GM12875 (cell line): Measurements from ENCODE around the gene SPDL1.

Experiments
- H3K4me3 ChIP-seq: one replicate; pipeline ENCODE4 v1.5.1; 2011; ENCODE audit warnings: low read depth, low read length, control low read depth
- CTCF ChIP-seq: IDR thresholded peaks from 2 replicates; pipeline ENCODE4 v1.5.1; 2011; ENCODE audit warnings: low read depth, mild to moderate bottlenecking, control low read depth, inconsistent platforms, low read length, moderate library complexity, borderline replicate concordance; ENCODE audit not compliant: insufficient read depth

The SPDL1 gene

GRCh38 chr5:169545762-169546161 lies 37.8 kb upstream of the SPDL1 start:
- no peak overlapping the region for H3K4me3 ChIP-seq
- no peak for TF ChIP-seq CTCF

GRCh38 chr5:169546346-169546745 lies 37.2 kb upstream of the SPDL1 start:
- TF ChIP-seq CTCF, result no peak
- H3K4me3 ChIP-seq, result no peak overlapping the region

DNA sequence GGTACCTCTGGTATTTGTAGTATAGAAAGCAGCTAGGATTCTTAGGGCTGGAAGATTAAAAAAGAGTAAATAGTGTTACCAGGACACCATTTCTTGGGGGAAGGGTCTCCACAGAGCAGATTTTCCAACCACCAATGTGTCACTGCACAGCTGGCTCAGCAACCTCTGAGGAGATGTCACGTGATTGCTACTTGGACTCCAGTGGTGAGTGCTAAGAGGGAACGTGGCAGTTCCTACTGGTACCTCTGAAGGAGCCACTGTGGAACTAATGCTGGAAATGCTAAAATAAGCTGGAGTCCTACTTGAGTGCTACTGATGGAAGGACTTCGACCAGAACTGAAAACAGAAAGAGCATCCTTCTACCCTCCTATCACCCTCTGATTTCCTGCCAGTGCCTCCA lies 36.1 kb upstream of the SPDL1 start:
- no peak for TF ChIP-seq CTCF
- H3K4me3 ChIP-seq, result no peak overlapping the region

- TF ChIP-seq CTCF, result no peak
- H3K4me3 ChIP-seq, result no peak overlapping the region
Observed at GRCh38 chr5:169548315-169548714, 35.3 kb upstream of the SPDL1 start.

DNA sequence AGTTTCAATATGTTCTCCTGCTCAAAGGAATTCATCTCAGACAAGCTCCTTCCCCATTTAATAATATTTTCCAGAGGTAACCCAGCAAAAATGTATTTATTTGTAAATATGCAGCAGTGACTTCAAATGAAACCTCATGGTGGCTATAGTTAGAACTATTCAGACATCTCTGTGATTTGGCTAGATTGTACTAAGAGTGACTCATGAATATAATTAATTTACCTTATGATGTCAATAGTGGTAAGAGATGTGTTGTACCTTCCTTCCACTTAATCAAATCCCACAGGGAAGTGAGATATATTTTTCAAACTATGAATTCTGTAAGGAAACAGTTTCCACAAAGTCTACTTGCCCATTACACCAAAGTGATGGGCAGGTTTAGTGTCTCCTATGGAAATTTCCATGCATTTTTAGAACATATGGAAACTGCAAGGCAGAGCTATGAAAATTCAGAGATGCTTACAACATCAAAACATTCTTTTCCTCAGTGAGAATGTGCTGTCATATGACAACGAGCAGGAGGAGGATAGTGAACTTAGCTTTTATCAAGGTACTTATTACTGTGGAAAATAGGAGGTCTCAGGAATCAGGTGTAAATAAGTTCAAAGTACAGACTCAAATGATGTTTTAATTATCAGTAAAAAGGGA lies 34.0 kb upstream of the SPDL1 start:
- TF ChIP-seq CTCF, result no peak
- H3K4me3 ChIP-seq, result no peak overlapping the region

DNA sequence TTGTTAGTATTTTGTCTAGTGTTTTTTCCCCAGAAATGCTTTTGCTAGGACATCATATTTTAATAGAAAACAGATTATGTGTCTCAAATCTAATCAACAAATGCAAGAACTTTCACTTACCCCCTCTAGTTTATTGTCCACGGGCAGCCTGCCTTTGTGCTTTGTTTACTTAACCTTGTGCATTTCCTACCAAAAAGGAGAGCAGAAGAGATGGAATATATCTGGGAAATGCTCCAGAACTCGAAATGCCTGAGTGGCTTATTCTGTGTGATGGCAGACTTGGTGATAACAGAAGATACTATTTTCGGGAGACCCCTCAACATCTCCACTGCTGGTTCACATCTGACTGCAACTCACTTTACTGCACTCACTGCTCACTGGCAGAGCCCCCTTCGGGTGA lies 33.3 kb upstream of the SPDL1 start:
- no peak overlapping the region for H3K4me3 ChIP-seq
- no peak for TF ChIP-seq CTCF

GRCh38 chr5:169551146-169551545 lies 32.4 kb upstream of the SPDL1 start:
- no peak overlapping the region for H3K4me3 ChIP-seq
- no peak for TF ChIP-seq CTCF
